CD8-positive, alpha-beta memory T cell (primary cell): Measurements from ENCODE around the gene HBG1. TPM values are rescaled to one million over a fixed set of nuclear protein-coding genes. Genes with fewer than 3 reads are reported as not detected.
"Not testable (repeated sequence)": the region's sequence is repeated elsewhere in the genome, so short reads cannot be mapped to it uniquely, and the experiment has no call there.

Experiments
- CTCF ChIA-PET: fragments of 350-600 bp; sonication (Branson Sonifier 250); formaldehyde crosslinking; loops from one replicate; lab custom pipeline; 2021; ENCODE audit warnings: antibody characterized with exemption; lab: Charles Lee
- POLR2A ChIA-PET: fragments of 350-600 bp; sonication (Branson Sonifier 250); formaldehyde crosslinking; loops from one replicate; lab custom pipeline; 2021; ENCODE audit warnings: antibody characterized with exemption; lab: Charles Lee
- DNase-seq, 5 donors: peaks; one replicate each; pipeline versions ENCODE4 v3.0.0 to v3.0.0-alpha.2; 2020 to 2022; ENCODE audit warnings: mixed read lengths in 1 of 5
- H3K27ac ChIP-seq: one replicate; pipeline ENCODE4 v1.7.0; 2013; ENCODE audit warnings: low read depth, mild to moderate bottlenecking, low read length, moderate library complexity
- H3K27me3 ChIP-seq: 2 replicates; pipeline ENCODE4 v1.7.0; 2013; ENCODE audit warnings: low read length, mild to moderate bottlenecking; ENCODE audit not compliant: insufficient read depth, poor library complexity, severe bottlenecking
- H3K36me3 ChIP-seq: 2 replicates; pipeline ENCODE4 v1.7.0; 2013; ENCODE audit warnings: mild to moderate bottlenecking, low read length, moderate library complexity; ENCODE audit not compliant: insufficient read depth
- H3K4me1 ChIP-seq: 2 replicates; pipeline ENCODE4 v1.7.0; 2013; ENCODE audit warnings: mild to moderate bottlenecking, low read length, moderate library complexity; ENCODE audit not compliant: insufficient read depth
- H3K4me3 ChIP-seq: 2 replicates; pipeline ENCODE4 v1.7.0; 2013; ENCODE audit warnings: mild to moderate bottlenecking, low read length
- H3K9me3 ChIP-seq: 2 replicates; pipeline ENCODE4 v1.7.0; 2013; ENCODE audit warnings: mild to moderate bottlenecking, low read length
- H3K27ac Mint-ChIP-seq, 8 donors: one replicate each; pipeline ENCODE4 v1.8.0; 2020 to 2021; ENCODE audit warnings: mixed read lengths in 8 of 8, mild to moderate bottlenecking in 6 of 8, inconsistent platforms in 3 of 8, moderate library complexity in 3 of 8
- H3K27me3 Mint-ChIP-seq, 2 donors: one replicate each; pipeline ENCODE4 v1.8.0; 2020 to 2021; ENCODE audit warnings: mixed read lengths in 2 of 2, mild to moderate bottlenecking in 1 of 2, moderate library complexity in 1 of 2
- H3K36me3 Mint-ChIP-seq, 3 donors: one replicate each; pipeline ENCODE4 v1.8.0; 2020 to 2021; ENCODE audit warnings: mixed read lengths in 3 of 3, inconsistent platforms in 1 of 3, mild to moderate bottlenecking in 1 of 3
- H3K4me1 Mint-ChIP-seq, 3 donors: one replicate each; pipeline ENCODE4 v1.8.0; 2020 to 2021; ENCODE audit warnings: mixed read lengths in 3 of 3, inconsistent platforms in 1 of 3, mild to moderate bottlenecking in 1 of 3
- H3K4me3 Mint-ChIP-seq, 7 donors: one replicate each; pipeline ENCODE4 v1.8.0; 2020 to 2021; ENCODE audit warnings: mixed read lengths in 7 of 7, mild to moderate bottlenecking in 6 of 7, moderate library complexity in 4 of 7, inconsistent platforms in 2 of 7
- H3K9me3 Mint-ChIP-seq, 5 donors: one replicate each; pipeline ENCODE4 v1.8.0; 2020 to 2022; ENCODE audit warnings: mixed read lengths in 5 of 5, mild to moderate bottlenecking in 3 of 5, moderate library complexity in 2 of 5, inconsistent platforms in 1 of 5
- polyA plus RNA-seq: library from polyadenylated mRNA; unstranded; fragments of 300-500 nt; fragmentation: Illumina TruSeq; gene quantifications from one replicate; pipeline ENCODE4 v1.2.3, GENCODE V29; 2021
- total RNA-seq, 2 experiments: library from RNA; stranded (reverse); gene quantifications; one replicate each; pipeline ENCODE4 v1.2.3, GENCODE V29; 2021

Gene HBG1
- total and polyA plus RNA-seq, 3 experiments from 2014 or later: not detected

DNA sequence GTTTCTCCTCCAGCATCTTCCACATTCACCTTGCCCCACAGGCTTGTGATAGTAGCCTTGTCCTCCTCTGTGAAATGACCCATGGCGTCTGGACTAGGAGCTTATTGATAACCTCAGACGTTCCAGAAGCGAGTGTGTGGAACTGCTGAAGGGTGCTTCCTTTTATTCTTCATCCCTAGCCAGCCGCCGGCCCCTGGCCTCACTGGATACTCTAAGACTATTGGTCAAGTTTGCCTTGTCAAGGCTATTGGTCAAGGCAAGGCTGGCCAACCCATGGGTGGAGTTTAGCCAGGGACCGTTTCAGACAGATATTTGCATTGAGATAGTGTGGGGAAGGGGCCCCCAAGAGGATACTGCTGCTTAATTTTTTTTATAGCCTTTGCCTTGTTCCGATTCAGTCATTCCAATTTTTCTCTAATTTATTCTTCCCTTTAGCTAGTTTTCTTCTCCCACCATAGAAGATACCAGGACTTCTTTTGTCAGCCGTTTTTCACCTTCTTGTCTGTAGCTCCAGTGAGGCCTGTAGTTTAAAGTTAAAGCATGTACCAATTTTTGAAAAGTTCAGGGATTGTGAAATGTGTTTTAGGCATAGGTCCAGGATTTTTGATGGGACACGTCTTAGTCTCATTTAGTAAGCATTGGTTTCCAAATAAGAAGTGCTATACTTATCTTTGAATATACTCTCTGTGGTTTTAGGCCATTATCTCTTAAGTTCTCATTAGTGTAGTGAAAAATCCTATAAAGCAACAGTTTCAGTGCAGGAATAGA is 5.2 kb upstream of the HBG1 start, which contains the start of gene HBG2:
TSS of gene HBG2 (minus strand) at position 136 of the 768 bp plus-strand sequence. CDS start at position 83, 53 bp downstream.
- POLR2A ChIA-PET: not testable (repeated sequence)

DNA sequence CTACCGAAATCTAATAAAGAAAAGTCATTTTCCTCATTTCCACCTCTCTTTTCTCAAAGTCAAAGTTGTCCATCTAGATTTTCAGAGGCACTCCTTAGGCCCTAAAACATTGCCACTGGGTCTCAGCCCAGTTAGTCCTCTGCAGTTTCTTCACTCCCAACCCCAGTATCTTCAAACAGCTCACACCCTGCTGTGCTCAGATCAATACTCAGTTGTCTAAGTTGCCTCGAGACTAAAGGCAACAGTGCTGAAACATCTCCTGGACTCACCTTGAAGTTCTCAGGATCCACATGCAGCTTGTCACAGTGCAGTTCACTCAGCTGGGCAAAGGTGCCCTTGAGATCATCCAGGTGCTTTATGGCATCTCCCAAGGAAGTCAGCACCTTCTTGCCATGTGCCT is 4.4 kb upstream of the HBG1 start:
- H3K4me1 ChIP-seq, H3K27me3 ChIP-seq, CTCF ChIA-PET, H3K36me3 Mint-ChIP-seq, H3K4me3 ChIP-seq, POLR2A ChIA-PET, H3K27ac Mint-ChIP-seq, DNase-seq, H3K4me1 Mint-ChIP-seq, H3K27ac ChIP-seq, H3K9me3 ChIP-seq, H3K36me3 ChIP-seq, H3K4me3 Mint-ChIP-seq, H3K9me3 Mint-ChIP-seq: not testable (repeated sequence)
- H3K27me3 Mint-ChIP-seq: peaks cover 0 to 11% of the 10 kb centered on the region in 2 donors

More for the DNA sequence above, 5.2 kb upstream of the HBG1 start, which contains the start of gene HBG2:
- peaks cover 2 to 10% (median 4%) of the 10 kb centered on the region in 5 donors for H3K9me3 Mint-ChIP-seq
- H3K27ac Mint-ChIP-seq, H3K4me3 Mint-ChIP-seq, H3K4me1 ChIP-seq, H3K9me3 ChIP-seq, H3K36me3 ChIP-seq, CTCF ChIA-PET, DNase-seq, H3K27me3 ChIP-seq, H3K36me3 Mint-ChIP-seq, H3K4me3 ChIP-seq, H3K4me1 Mint-ChIP-seq: not testable (repeated sequence)
- H3K27me3 Mint-ChIP-seq: peaks cover 0 to 11% of the 10 kb centered on the region in 2 donors
- peak within 1 kb of the TSS; percentile 20 for H3K27ac ChIP-seq

DNA sequence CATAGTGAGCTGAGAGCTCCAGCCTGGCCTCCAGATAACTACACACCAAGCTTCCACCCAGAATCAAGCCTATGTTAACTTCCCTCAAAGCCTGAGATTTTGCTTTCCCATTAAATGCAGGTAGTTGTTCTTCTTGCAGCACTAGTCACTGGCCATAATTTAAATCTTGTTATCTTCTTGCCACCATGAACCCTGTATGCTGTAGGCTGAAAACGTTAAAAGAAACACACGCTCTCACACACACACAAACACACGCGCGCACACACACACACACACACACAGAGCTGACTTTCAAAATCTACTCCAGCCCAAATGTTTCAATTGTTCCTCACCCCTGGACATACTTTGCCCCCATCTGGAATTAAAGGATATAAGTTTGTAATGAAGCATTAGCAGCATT is 3.8 kb upstream of the HBG1 start:
- H3K27ac Mint-ChIP-seq, H3K4me3 Mint-ChIP-seq, DNase-seq, H3K4me1 Mint-ChIP-seq, H3K4me1 ChIP-seq, H3K36me3 Mint-ChIP-seq, CTCF ChIA-PET, H3K27me3 ChIP-seq, H3K4me3 ChIP-seq, POLR2A ChIA-PET, H3K9me3 ChIP-seq, H3K9me3 Mint-ChIP-seq, H3K36me3 ChIP-seq: not testable (repeated sequence)
- H3K27me3 Mint-ChIP-seq: peaks cover 0 to 11% of the 10 kb centered on the region in 2 donors
- peak overlapping the region; percentile 1 for H3K27ac ChIP-seq

DNA sequence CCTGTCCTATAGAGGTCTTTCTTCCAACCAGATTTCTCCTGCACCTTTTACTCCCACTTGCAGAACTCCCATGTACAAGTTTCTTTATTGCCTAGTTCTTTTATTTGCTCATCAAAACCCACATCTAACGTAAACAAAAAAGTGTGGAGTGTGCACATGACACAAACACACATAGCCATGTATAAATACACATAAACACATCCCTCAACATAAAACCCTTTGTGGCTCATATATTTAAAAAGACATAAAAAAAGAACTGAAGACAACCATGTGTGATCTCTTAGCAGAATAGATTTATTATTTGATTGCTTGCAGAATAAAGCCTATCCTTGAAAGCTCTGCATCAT is 3.2 kb upstream of the HBG1 start:
- Histone ChIP-seq H3K36me3 (no peaks in the 10 kb centered on the region), H3K27me3 (no peaks in the 10 kb centered on the region), H3K27ac (peak overlapping the region; percentile 54), H3K9me3 (no peaks in the 10 kb centered on the region), H3K4me3 (no peak overlapping the region), H3K4me1 (no peaks in the 10 kb centered on the region)
- no peaks in the 10 kb centered on the region for H3K4me1 Mint-ChIP-seq
- DNase-seq: no peak
- POLR2A ChIA-PET: no interaction called here
- H3K27me3 Mint-ChIP-seq: peaks cover 0 to 11% of the 10 kb centered on the region in 2 donors
- H3K4me3 Mint-ChIP-seq: no peak overlapping the region
- CTCF ChIA-PET: no interaction called here
- peaks cover 0 to 3% (median 3%) of the 10 kb centered on the region in 5 donors for H3K9me3 Mint-ChIP-seq
- H3K36me3 Mint-ChIP-seq: no peaks in the 10 kb centered on the region
- H3K27ac Mint-ChIP-seq: peak overlapping the region in 1 of 8 donors; percentile 85

DNA sequence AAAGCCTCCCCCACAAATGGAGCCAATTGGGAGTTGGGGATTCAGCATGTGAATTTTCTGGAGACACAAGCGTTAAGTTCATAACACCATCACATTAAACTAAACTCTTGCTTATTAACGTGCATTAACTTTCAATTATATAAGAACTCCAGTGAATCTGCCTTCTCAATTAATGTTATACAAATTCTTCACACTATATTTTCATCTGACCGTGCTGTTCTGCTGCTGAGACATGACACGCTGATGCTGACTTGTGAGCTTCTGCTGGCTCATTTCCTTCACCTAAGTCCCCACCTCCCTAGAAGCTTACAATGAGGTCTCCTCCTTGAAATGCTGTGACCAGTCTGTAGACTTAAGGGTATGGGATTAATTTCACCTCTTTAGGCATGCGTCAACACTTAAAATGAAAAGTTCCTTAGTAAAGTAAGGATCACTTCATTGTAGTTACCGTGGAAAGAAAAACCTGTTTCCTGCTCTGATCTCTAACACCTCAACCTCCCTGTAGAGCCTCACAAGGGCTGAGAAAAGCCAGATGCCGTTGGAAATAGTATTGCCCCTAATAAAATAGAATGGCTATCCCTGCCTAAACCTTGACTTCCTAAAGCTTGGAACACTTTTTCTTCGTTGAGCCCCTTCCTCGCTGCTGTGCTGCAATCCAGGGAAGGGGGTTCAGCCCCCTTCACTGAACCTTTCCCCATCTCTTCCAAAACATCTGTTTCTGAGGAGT is 2.7 kb upstream of the HBG1 start:
- CTCF ChIA-PET: no interaction called here
- POLR2A ChIA-PET: no interaction called here
- no peaks in the 10 kb centered on the region for H3K36me3 ChIP-seq
- Mint-ChIP-seq H3K27me3 (peaks cover 0 to 11% of the 10 kb centered on the region in 2 donors), H3K4me1 (no peaks in the 10 kb centered on the region), H3K36me3 (no peaks in the 10 kb centered on the region), H3K27ac (peak overlapping the region in 1 of 8 donors; percentile 85), H3K9me3 (peaks cover 0 to 3% (median 0%) of the 10 kb centered on the region in 5 donors), H3K4me3 (no peak overlapping the region)
- H3K27me3 ChIP-seq: no peaks in the 10 kb centered on the region
- no peak for DNase-seq
- no peak overlapping the region for H3K4me3 ChIP-seq
- peak overlapping the region; percentile 54 for H3K27ac ChIP-seq
- no peaks in the 10 kb centered on the region for H3K9me3 ChIP-seq
- no peaks in the 10 kb centered on the region for H3K4me1 ChIP-seq

DNA sequence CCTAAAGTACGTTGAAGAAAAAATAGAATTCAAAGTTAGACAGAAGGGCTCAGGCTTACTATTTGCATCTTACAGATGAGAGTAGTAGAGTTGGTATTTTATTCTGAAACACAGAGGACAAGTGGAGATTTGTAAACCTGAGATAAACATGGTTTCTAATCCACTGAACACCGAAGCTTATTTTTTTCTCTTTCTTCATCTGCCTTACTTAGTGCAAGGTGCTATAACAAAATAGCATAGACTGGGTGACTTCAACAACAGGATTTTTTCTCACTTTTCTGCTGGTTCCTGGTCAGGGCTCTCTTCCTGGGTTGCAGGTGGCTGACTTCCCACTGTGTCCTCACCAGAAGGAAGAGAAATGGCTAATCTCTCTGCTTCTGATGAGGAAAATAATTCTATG is 2.1 kb upstream of the HBG1 start:
- no peaks in the 10 kb centered on the region for H3K36me3 Mint-ChIP-seq
- H3K4me1 Mint-ChIP-seq: no peaks in the 10 kb centered on the region
- peaks cover 0 to 11% of the 10 kb centered on the region in 2 donors for H3K27me3 Mint-ChIP-seq
- H3K4me1 ChIP-seq: no peaks in the 10 kb centered on the region
- H3K27me3 ChIP-seq: no peaks in the 10 kb centered on the region
- CTCF ChIA-PET: no interaction called here
- no peaks in the 10 kb centered on the region for H3K9me3 ChIP-seq
- H3K9me3 Mint-ChIP-seq: peaks cover 0 to 3% (median 0%) of the 10 kb centered on the region in 5 donors
- no peak overlapping the region for H3K4me3 Mint-ChIP-seq
- no peak overlapping the region for H3K27ac Mint-ChIP-seq
- POLR2A ChIA-PET: no interaction called here
- peak overlapping the region; percentile 54 for H3K27ac ChIP-seq
- no peak for DNase-seq
- H3K4me3 ChIP-seq: no peak overlapping the region
- no peaks in the 10 kb centered on the region for H3K36me3 ChIP-seq

DNA sequence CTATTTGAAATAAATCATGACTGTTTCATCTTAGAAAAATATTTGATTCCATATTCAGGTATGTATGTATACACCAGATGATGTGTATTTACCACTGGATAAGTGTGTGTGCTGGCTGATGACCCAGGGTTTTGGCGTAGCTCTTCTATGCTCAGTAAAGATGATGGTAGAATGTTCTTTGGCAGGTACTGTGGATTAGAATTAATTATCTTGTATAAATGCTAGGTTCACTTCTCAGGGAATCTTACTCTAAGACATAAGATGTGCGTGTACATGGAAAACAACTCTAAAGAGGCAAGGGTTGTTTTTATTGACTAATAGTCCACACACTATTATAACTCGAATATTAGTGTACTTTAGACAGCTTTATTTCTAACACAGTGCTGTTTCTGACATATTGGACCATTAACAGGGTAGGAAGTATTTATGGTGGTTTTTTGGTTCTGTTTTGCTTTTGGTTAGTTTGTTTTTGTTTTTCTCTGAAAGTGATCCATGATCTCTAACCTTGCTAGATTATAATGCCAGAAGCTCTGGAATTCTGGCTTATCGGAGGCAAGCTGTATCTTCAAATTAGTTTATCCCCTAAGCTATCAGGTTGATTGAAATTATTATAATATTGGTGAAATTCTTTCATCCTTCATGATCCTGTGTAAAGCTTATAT is 1.0 kb upstream of the HBG1 start:
- ChIA-PET POLR2A (no interaction called here), CTCF (no interaction called here)
- peak overlapping the region; percentile 33 for H3K27ac ChIP-seq
- H3K4me3 Mint-ChIP-seq: no peak overlapping the region
- no peak overlapping the region for H3K27ac Mint-ChIP-seq
- no peak overlapping the region for H3K4me3 ChIP-seq
- no peak for DNase-seq
- no peaks in the 10 kb centered on the region for H3K36me3 Mint-ChIP-seq
- peaks cover 0 to 7% of the 10 kb centered on the region in 2 donors for H3K27me3 Mint-ChIP-seq
- H3K9me3 Mint-ChIP-seq: peaks cover 0 to 3% (median 0%) of the 10 kb centered on the region in 5 donors
- H3K9me3 ChIP-seq: no peaks in the 10 kb centered on the region
- H3K36me3 ChIP-seq: no peaks in the 10 kb centered on the region
- H3K4me1 ChIP-seq: no peaks in the 10 kb centered on the region
- H3K4me1 Mint-ChIP-seq: no peaks in the 10 kb centered on the region
- no peaks in the 10 kb centered on the region for H3K27me3 ChIP-seq

DNA sequence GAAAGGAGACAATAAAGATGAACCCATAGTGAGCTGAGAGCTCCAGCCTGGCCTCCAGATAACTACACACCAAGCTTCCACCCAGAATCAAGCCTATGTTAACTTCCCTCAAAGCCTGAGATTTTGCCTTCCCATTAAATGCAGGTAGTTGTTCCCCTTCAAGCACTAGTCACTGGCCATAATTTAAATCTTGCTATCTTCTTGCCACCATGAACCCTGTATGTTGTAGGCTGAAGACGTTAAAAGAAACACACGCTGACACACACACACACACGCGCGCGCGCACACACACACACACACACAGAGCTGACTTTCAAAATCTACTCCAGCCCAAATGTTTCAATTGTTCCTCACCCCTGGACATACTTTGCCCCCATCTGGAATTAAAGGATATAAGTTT is 1.2 kb downstream of the HBG1 start:
- H3K36me3 ChIP-seq, CTCF ChIA-PET, H3K9me3 ChIP-seq, H3K4me1 ChIP-seq, H3K27me3 ChIP-seq, H3K36me3 Mint-ChIP-seq, H3K4me3 ChIP-seq, H3K9me3 Mint-ChIP-seq, H3K27ac Mint-ChIP-seq, H3K4me1 Mint-ChIP-seq, H3K4me3 Mint-ChIP-seq, DNase-seq, H3K27me3 Mint-ChIP-seq, POLR2A ChIA-PET: not testable (repeated sequence)
- peak overlapping the region; percentile 53 for H3K27ac ChIP-seq
